NCI-H748 treated with DMSO at 0.1 percent for 48 hours (cell line): ENCODE measurements around the gene SELENOW.
"Not testable (repeated sequence)": the region's sequence is repeated elsewhere in the genome, so short reads cannot be mapped to it uniquely, and the experiment has no call there.

Source experiments
- DNase-seq: peaks from one replicate; lab custom pipeline; 2025; lab: John Stamatoyannopoulos, UW

SELENOW gene

GRCh38 chr19:47778049-47778953, at the start of gene SELENOW:
SELENOW (plus strand) TSS chr19:47778703; CDS start chr19:47778786, 83 bp downstream.
- peak; percentile 84 for DNase-seq

GRCh38 chr19:47729468-47729798, 49.1 kb upstream of the SELENOW start:
- no peak for DNase-seq

DNA sequence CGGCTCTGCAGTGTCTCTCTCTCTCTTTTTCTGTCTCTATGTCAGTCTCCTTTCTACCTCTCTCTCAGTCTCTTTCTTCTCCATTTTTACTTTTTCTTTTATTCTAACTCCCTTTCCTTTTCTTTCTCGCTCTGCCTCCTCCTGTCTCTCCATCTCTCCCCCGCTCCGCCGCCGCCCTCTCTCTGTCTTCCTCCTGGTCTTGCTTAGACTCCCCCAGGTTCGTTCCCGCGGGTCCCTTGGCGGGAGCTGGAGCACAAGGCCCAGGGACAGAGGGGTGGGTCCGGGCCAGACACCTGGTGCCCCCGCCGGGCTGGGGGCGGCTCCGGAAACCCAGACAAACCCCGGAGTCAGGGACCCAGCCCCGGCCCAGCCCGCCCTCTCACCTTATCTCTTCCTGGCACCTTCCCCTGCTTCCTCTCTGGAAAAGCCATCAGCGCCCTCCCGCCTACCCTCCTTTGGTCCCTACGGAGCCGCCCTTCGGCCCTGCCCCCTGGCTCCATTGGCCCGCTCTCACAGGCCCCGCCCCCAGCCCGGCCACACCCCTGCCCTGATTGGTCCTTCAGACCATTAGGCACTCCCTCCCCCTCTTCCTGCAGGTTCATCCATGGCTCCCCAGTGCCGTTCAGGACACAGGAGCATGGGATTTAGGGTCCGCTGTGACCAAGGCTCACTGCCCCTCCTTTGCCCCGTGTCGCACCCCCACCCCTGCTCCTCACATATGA, 48.5 kb upstream of the SELENOW start:
- no peak for DNase-seq

GRCh38 chr19:47730521-47730889, 48.0 kb upstream of the SELENOW start:
- DNase-seq: no peak

DNA sequence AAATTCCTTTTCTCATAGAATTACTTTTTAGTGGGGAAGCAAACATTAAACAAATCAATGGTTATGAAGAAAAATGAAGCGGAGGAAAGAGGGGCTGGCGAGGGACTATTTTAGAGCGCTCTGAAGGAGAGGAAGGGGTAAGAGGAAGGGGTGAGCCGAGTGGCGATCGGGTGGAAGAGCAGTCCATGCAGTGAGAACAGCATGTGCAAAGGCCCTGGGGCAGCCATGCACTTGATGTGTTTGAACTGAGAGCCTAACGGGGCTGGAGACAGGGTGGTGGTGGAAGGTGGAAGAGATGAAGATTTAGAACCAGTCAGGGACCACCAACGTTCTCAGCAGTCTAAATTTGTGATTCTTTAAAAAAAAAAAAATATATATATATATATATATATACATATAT, 47.6 kb upstream of the SELENOW start:
- no peak for DNase-seq

GRCh38 chr19:47735131-47735530, 43.4 kb upstream of the SELENOW start:
- DNase-seq: no peak

DNA sequence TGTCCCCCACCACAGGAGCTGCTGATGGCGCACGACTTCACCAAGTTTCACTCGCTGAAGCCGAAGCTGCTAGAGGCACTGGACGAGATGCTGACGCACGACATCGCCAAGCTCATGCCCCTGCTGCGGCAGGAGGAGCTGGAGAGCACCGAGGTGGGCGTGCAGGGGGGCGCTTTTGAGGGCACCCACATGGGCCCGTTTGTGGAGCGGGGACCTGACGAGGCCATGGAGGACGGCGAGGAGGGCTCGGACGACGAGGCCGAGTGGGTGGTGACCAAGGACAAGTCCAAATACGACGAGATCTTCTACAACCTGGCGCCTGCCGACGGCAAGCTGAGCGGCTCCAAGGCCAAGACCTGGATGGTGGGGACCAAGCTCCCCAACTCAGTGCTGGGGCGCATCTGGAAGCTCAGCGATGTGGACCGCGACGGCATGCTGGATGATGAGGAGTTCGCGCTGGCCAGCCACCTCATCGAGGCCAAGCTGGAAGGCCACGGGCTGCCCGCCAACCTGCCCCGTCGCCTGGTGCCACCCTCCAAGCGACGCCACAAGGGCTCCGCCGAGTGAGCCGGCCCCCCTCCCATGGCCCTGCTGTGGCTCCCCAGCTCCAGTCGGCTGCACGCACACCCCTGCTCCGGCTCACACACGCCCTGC, 37.5 kb upstream of the SELENOW start:
- no peak for DNase-seq

GRCh38 chr19:47741544-47742140, 36.9 kb upstream of the SELENOW start:
- no peak for DNase-seq

DNA sequence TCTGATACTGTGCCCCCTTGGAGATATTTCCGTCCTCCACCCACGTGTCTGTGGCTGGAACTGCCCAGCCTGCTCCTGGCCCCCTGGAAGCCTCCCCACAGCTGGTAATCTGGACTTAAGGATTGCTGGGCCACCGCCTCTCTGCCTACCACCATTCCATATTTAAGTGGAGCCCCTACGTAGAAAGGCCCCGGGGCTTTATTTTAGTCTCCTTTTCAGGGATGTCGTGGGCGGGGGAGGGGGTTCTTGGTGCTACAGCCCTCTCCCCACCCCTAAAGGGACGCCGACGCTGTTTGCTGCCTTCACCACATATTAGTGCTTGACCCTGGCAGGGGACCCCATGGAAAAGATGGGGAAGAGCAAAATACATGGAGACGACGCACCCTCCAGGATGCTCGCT, 35.9 kb upstream of the SELENOW start:
- DNase-seq: no peak

DNA sequence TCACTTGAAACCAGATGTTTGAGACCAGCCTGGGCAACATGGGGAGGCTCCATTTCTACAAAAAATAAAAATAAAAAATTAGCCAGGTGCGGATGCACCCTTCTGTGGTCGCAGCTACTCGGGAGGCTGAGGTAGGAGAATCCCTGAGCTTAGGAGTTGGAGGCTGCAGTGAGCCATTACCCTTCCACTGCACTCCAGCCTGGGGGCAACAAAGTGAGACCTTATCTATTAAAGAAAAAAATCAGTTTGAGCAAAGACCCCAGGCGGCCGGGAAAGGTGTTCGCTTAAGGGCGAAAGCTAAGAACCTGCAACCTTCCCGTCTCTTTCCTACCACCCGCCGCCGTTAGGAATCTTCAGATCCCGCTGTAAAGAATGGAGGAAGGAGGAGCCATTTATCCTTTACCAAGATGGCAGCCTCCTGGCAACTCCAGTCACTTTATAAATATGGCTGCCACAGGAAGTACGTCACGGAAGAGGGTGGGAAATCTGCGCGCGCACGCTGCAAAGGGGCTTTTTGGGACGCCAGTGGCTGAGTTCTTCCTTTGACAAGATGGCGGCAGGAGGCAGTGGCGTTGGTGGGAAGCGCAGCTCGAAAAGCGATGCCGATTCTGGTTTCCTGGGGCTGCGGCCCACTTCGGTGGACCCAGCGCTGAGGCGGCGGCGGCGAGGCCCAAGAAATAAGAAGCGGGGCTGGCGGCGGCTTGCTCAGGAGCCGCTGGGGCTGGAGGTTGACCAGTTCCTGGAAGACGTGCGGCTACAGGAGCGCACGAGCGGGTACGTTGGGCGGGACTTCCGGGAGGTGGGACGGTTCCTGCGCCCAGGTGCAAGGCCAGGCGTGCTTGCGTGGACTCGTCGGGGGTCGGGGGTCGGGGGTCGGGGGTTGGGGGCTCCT, 33.2 kb upstream of the SELENOW start, which contains the start of gene NOP53:
NOP53 (plus strand) TSS at position 537 of the 892 bp plus-strand sequence; CDS start at position 551, 14 bp downstream.
- peak; percentile 97 for DNase-seq

- DNase-seq: not testable (repeated sequence)
Observed at GRCh38 chr19:47746129-47746528, 32.4 kb upstream of the SELENOW start.

- no peak for DNase-seq
Observed at GRCh38 chr19:47749326-47749725, 29.2 kb upstream of the SELENOW start.

GRCh38 chr19:47750752-47751151, 27.8 kb upstream of the SELENOW start:
- DNase-seq: no peak

GRCh38 chr19:47752440-47753211, 25.9 kb upstream of the SELENOW start:
- DNase-seq: no peak

DNA sequence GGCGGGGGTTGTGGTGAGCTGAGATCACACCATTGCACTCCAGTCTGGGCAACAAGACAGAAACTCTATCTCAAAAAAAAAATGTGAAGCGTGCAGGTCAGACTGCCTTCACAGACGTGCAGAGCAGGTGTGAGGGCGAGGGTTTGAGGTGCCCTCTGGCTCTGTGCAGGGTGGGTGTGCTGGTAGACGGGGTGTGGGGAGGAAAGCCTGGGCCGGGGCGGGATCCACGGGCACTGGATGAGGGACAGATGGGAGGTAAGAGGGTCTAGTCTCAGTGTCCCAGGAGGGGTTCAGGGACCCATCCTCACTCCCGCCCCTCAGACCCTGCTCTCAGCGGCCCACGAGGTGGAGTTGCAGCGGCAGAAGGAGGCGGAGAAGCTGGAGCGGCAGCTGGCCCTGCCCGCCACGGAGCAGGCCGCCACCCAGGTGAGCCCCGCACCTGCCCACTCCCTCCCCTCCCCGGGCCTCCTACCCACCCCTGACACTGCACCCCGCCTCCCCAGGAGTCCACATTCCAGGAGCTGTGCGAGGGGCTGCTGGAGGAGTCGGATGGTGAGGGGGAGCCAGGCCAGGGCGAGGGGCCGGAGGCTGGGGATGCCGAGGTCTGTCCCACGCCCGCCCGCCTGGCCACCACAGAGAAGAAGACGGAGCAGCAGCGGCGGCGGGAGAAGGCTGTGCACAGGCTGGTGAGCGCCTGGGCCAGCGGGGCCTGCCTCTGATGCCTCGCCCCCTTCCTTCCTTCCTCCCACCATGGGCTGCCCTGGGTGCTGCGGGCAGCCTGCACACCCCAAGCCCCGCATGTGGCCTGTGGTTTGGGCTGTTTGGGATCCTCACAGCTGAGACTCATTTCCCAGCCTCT, 24.1 kb upstream of the SELENOW start:
- DNase-seq: no peak

- no peak for DNase-seq
Observed at GRCh38 chr19:47755065-47755761, 23.3 kb upstream of the SELENOW start.

DNA sequence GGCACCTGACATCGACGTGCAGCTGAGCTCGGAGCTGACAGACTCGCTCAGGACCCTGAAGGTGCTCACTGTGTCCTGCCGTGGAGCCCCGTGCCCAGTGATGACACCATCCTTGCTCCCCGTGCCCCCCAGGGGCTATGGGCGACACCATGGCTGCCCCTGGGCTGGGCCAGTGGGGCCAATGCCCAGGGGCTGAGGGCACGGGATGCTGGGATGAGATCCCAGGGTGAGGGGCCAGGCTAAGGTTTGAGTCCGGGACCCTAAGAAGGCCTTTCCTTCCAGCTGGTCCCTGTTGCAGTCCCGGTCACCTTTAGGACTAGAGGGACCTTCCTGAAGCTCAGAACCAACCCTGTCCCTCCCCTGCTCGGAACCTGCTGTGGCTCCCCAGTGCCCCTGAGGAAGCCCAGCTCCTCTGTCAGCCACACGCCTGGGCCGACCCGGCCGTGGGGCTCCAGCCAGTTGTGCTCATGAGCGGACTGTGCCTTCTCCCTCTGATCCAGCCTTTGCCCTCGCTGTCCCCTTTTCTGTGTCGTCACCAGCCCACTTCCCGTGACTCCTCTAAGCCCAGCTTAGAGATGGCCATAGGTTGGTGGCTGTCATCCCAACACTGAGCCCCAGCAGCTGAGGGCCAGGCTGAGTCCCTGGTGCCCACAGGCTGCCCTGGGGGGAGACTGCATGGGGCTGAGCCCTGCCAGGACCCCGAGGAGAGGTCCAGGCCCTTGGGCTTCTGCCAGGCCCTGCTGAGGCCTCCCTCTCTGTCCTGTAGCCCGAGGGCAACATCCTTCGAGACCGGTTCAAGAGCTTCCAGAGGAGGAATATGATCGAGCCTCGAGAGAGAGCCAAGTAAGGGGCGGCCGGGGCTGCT, 22.5 kb upstream of the SELENOW start:
- DNase-seq: no peak

DNA sequence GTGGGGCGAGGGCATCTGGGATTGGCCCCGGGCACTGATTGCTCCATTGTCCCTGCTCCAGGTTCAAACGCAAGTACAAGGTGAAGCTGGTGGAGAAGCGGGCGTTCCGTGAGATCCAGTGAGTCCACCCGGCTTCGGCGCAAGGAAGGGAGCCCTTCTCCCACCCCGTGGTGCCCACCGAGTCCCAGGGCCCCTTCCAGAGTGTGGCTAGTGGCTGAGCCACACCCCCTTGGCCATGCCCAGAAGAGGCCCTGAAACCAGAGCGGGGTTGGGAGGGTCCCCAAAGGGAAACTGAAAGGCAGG, 21.9 kb upstream of the SELENOW start:
- no peak for DNase-seq
